DMS153 treated with DMSO at 0.1 percent for 48 hours (cell line): Measurements from ENCODE around the gene CDC34.

Experiments
- DNase-seq: peaks from one replicate; lab custom pipeline; 2025; ENCODE audit not compliant: unreplicated experiment; lab: John Stamatoyannopoulos, UW

Gene CDC34

GRCh38 chr19:588093-588740, 56.7 kb downstream of the CDC34 start:
- DNase-seq = peak; percentile 31

GRCh38 chr19:588741-589692, 57.5 kb downstream of the CDC34 start:
- DNase-seq = no peak

GRCh38 chr19:589693-590395, 58.3 kb downstream of the CDC34 start, which contains the start of gene HCN2:
Gene HCN2, plus strand, starts transcription at chr19:589881. Its CDS starts 65 bp downstream, at chr19:589946.
- no peak for DNase-seq

- DNase-seq = no peak
Measured at GRCh38 chr19:590396-590745, 58.8 kb downstream of the CDC34 start.

GRCh38 chr19:590750-591098, 59.2 kb downstream of the CDC34 start:
- no peak for DNase-seq

- DNase-seq = no peak
Measured at GRCh38 chr19:591099-591958, 59.8 kb downstream of the CDC34 start.
